Esophagus muscularis mucosa (tissue), 4 donors: Measurements from ENCODE around the gene SATB1. TPM values are rescaled to one million over a fixed set of nuclear protein-coding genes. Genes with fewer than 3 reads are reported as not detected.

Source experiments
- DNase-seq: peaks from one replicate; pipeline ENCODE4 v3.0.0-alpha.2; 2017; ENCODE audit errors: extremely low spot score
- H3K27ac ChIP-seq, 4 donors: fragments of 200-600 bp; sonication (generic); replicated peaks in 1 of 4; 1 replicate in 3 of 4; 2 replicates in 1 of 4; pipeline ENCODE4 v1.5.1; 2016 to 2019; ENCODE audit warnings: mild to moderate bottlenecking in 1 of 4
- H3K27me3 ChIP-seq, 4 donors: fragments of 200-600 bp; sonication (generic); one replicate each; pipeline versions ENCODE4 v1.5.1 to v1.6.0; 2016 to 2019
- H3K36me3 ChIP-seq, 4 donors: fragments of 200-600 bp; sonication (generic); one replicate each; pipeline ENCODE4 v1.5.1; 2016 to 2019
- H3K4me1 ChIP-seq, 4 donors: fragments of 200-600 bp; sonication (generic); one replicate each; pipeline ENCODE4 v1.5.1; 2016 to 2019
- H3K4me3 ChIP-seq, 4 donors: fragments of 200-600 bp; sonication (generic); 1 replicate in 2 of 4; 2 replicates in 2 of 4; pipeline ENCODE4 v1.5.1; 2016 to 2019; ENCODE audit warnings: mild to moderate bottlenecking in 4 of 4, moderate library complexity in 1 of 4
- H3K9me3 ChIP-seq, 4 donors: fragments of 200-600 bp; sonication (generic); 1 replicate in 3 of 4; 2 replicates in 1 of 4; pipeline ENCODE4 v1.5.1; 2016 to 2019
- CTCF ChIP-seq, 3 experiments: fragments of 200-600 bp in 2 of 3; fragments of 450-650 bp in 1 of 3; sonication (generic) in 2 of 3; IDR thresholded peaks; one replicate each; pipeline ENCODE4 v1.5.1; 2017 to 2019; ENCODE audit warnings: antibody characterized with exemption in 3 of 3, mild to moderate bottlenecking in 2 of 3, moderate library complexity in 1 of 3
- EP300 ChIP-seq: sonication (generic); formaldehyde crosslinking; IDR thresholded peaks from one replicate; pipeline ENCODE4 v1.6.1; 2017; ENCODE audit warnings: antibody characterized with exemption
- POLR2A ChIP-seq: fragments of 450-650 bp; IDR thresholded peaks from one replicate; pipeline ENCODE4 v1.6.1; 2017; ENCODE audit warnings: antibody characterized with exemption, moderate library complexity, mild to moderate bottlenecking, low read depth
- POLR2AphosphoS5 ChIP-seq, 2 donors: sonication (generic); formaldehyde crosslinking; IDR thresholded peaks; one replicate each; pipeline ENCODE4 v1.6.1; 2017; ENCODE audit warnings: antibody characterized with exemption in 2 of 2
- WGBS: methylation state at CpG from one replicate; pipeline ENCODE4 v1.1.5; 2018; 5-methylcytosine and 5-hydroxymethylcytosine counted together
- intact Hi-C: fragments of 100-400 bp; cut with DNase I; formaldehyde crosslinking; loops from one replicate; pipeline ENCODE4 v1.15.1; 2023
- total RNA-seq, 4 donors: library from RNA; depleted of rRNA; stranded (reverse); fragments of >200 nt; gene quantifications; one replicate each; pipeline versions ENCODE4 v1.1.0 to v1.2.1, GENCODE V29; 2016

SATB1 gene
- total RNA-seq, 4 donors from 2014 or later = 38.1 to 87.4 (median 57.1) TPM

GRCh38 chr3:18440066-18440722, 15.1 kb upstream of the SATB1 start:
- no peak overlapping the region for H3K4me3 ChIP-seq
- intact Hi-C loops = no loop called here
- no peaks in the 10 kb centered on the region for H3K9me3 ChIP-seq
- H3K4me1 ChIP-seq = peaks cover 12 to 17% (median 15%) of the 10 kb centered on the region in 4 donors
- peaks cover 0 to 17% (median 5%) of the 10 kb centered on the region in 4 donors for H3K27me3 ChIP-seq
- H3K36me3 ChIP-seq = no peaks in the 10 kb centered on the region
- WGBS = 67% methylated on average over 7 of the region's 7 CpGs
- TF ChIP-seq POLR2A (no peak), EP300 (no peak), CTCF (IDR thresholded peaks at IDR 0.05) (no peak), POLR2AphosphoS5 (IDR thresholded peaks at IDR 0.05) (no peak)
- no peak for DNase-seq
- H3K27ac ChIP-seq = no peak overlapping the region

- DNase-seq = no peak
- intact Hi-C loops = no loop called here
- 72% methylated on average over 1 of the region's 1 CpG for WGBS
- Histone ChIP-seq H3K4me3 (no peak overlapping the region), H3K36me3 (no peaks in the 10 kb centered on the region), H3K9me3 (no peaks in the 10 kb centered on the region), H3K27me3 (peaks cover 0 to 14% (median 5%) of the 10 kb centered on the region in 4 donors), H3K27ac (no peak overlapping the region), H3K4me1 (peaks cover 10 to 12% (median 12%) of the 10 kb centered on the region in 4 donors)
- no peak for TF ChIP-seq POLR2AphosphoS5 (IDR thresholded peaks at IDR 0.05)
- TF ChIP-seq CTCF (IDR thresholded peaks at IDR 0.05) = no peak
- TF ChIP-seq POLR2A = no peak
- no peak for TF ChIP-seq EP300
Measured at GRCh38 chr3:18439281-18439680, 14.1 kb upstream of the SATB1 start.

- no peak overlapping the region for H3K4me3 ChIP-seq
- H3K9me3 ChIP-seq = no peaks in the 10 kb centered on the region
- no peaks in the 10 kb centered on the region for H3K36me3 ChIP-seq
- no peak for DNase-seq
- WGBS = 84% methylated on average over 6 of the region's 6 CpGs
- peaks cover 0 to 9% (median 3%) of the 10 kb centered on the region in 4 donors for H3K27me3 ChIP-seq
- H3K4me1 ChIP-seq = peaks cover 3 to 5% (median 5%) of the 10 kb centered on the region in 4 donors
- TF ChIP-seq EP300 (no peak), POLR2A (no peak), CTCF (IDR thresholded peaks at IDR 0.05) (no peak), POLR2AphosphoS5 (IDR thresholded peaks at IDR 0.05) (no peak)
- intact Hi-C loops = no loop called here
- no peak overlapping the region for H3K27ac ChIP-seq
Measured at GRCh38 chr3:18438586-18438985, 13.4 kb upstream of the SATB1 start.

GRCh38 chr3:18436213-18436612, 11.1 kb upstream of the SATB1 start:
- DNase-seq = no peak
- WGBS = 85% methylated on average over 2 of the region's 2 CpGs
- Histone ChIP-seq H3K9me3 (no peaks in the 10 kb centered on the region), H3K36me3 (no peaks in the 10 kb centered on the region), H3K27me3 (no peaks in the 10 kb centered on the region), H3K27ac (no peak overlapping the region), H3K4me1 (no peaks in the 10 kb centered on the region), H3K4me3 (no peak overlapping the region)
- intact Hi-C loops = no loop called here
- no peak for TF ChIP-seq CTCF (IDR thresholded peaks at IDR 0.05)
- TF ChIP-seq POLR2AphosphoS5 (IDR thresholded peaks at IDR 0.05) = no peak
- no peak for TF ChIP-seq POLR2A
- no peak for TF ChIP-seq EP300

- no peaks in the 10 kb centered on the region for H3K27me3 ChIP-seq
- intact Hi-C loops = no loop called here
- no peaks in the 10 kb centered on the region for H3K36me3 ChIP-seq
- no peak overlapping the region for H3K27ac ChIP-seq
- WGBS = 93% methylated on average over 6 of the region's 6 CpGs
- no peaks in the 10 kb centered on the region for H3K9me3 ChIP-seq
- H3K4me3 ChIP-seq = no peak overlapping the region
- no peaks in the 10 kb centered on the region for H3K4me1 ChIP-seq
- TF ChIP-seq CTCF (IDR thresholded peaks at IDR 0.05) = no peak
- no peak for TF ChIP-seq EP300
- no peak for DNase-seq
Measured at GRCh38 chr3:18434711-18435110, 9.6 kb upstream of the SATB1 start.
